Measurements from ENCODE around the gene REX1BD.
"Not testable (repeated sequence)": the region's sequence is repeated elsewhere in the genome, so short reads cannot be mapped to it uniquely, and the experiment has no call there.

Gene REX1BD

GRCh38 chr19:18588611-18589379, at the start of gene REX1BD:
TSS of gene REX1BD (plus strand) at chr19:18588798. CDS start at chr19:18588802, 4 bp downstream.
- DNase-seq (ENCODE audit: low read depth in 3 of 3), result peak; percentile 71 to 91 (median 82)

GRCh38 chr19:18539372-18539771, 49.2 kb upstream of the REX1BD start:
- no peak for DNase-seq (ENCODE audit: low read depth in 3 of 3)

- not testable (repeated sequence) for DNase-seq (ENCODE audit: low read depth in 3 of 3)
Observed at GRCh38 chr19:18540200-18540599, 48.4 kb upstream of the REX1BD start.

- DNase-seq (ENCODE audit: low read depth in 3 of 3), result peak in 1 of 3 experiments; percentile 12
Observed at GRCh38 chr19:18541258-18541991, 47.2 kb upstream of the REX1BD start.

- DNase-seq (ENCODE audit: low read depth in 3 of 3), result no peak
Observed at GRCh38 chr19:18541992-18542940, 46.3 kb upstream of the REX1BD start.

GRCh38 chr19:18542941-18543813, 45.4 kb upstream of the REX1BD start, which contains the start of gene FKBP8:
TSS of gene FKBP8 (minus strand) at chr19:18543573. CDS start at chr19:18541970, 1,603 bp downstream.
- peak; percentile 89 to 96 (median 91) for DNase-seq (ENCODE audit: low read depth in 3 of 3)

- peak; percentile 51 to 69 (median 65) for DNase-seq (ENCODE audit: low read depth in 3 of 3)
Observed at GRCh38 chr19:18543814-18544475, 44.7 kb upstream of the REX1BD start.

- DNase-seq (ENCODE audit: low read depth in 3 of 3), result no peak
Observed at GRCh38 chr19:18551631-18552030, 37.0 kb upstream of the REX1BD start.

GRCh38 chr19:18557411-18558201, 31.0 kb upstream of the REX1BD start, which contains the start of gene KXD1:
TSS of gene KXD1 (plus strand) at chr19:18557870. CDS start at chr19:18562057, 4,187 bp downstream.
- peak; percentile 97 to 98 (median 98) for DNase-seq (ENCODE audit: low read depth in 3 of 3)

- DNase-seq (ENCODE audit: low read depth in 3 of 3), result no peak
Observed at GRCh38 chr19:18558202-18558555, 30.4 kb upstream of the REX1BD start.

- DNase-seq (ENCODE audit: low read depth in 3 of 3), result no peak
Observed at GRCh38 chr19:18558604-18559003, 30.0 kb upstream of the REX1BD start.

- DNase-seq (ENCODE audit: low read depth in 3 of 3), result no peak
Observed at GRCh38 chr19:18559685-18560084, 28.9 kb upstream of the REX1BD start.

- no peak for DNase-seq (ENCODE audit: low read depth in 3 of 3)
Observed at GRCh38 chr19:18562086-18562485, 26.5 kb upstream of the REX1BD start.

- no peak for DNase-seq (ENCODE audit: low read depth in 3 of 3)
Observed at GRCh38 chr19:18566953-18567352, 21.6 kb upstream of the REX1BD start.

GRCh38 chr19:18568367-18568766, 20.2 kb upstream of the REX1BD start:
- no peak for DNase-seq (ENCODE audit: low read depth in 3 of 3)

GRCh38 chr19:18571564-18572344, 16.8 kb upstream of the REX1BD start, which contains the start of gene UBA52:
TSS of gene UBA52 (plus strand) at chr19:18571857. CDS start at chr19:18573301, 1,444 bp downstream.
- peak; percentile 96 to 99 (median 98) for DNase-seq (ENCODE audit: low read depth in 3 of 3)

GRCh38 chr19:18574691-18575291, 13.8 kb upstream of the REX1BD start:
- no peak for DNase-seq (ENCODE audit: low read depth in 3 of 3)

- DNase-seq (ENCODE audit: low read depth in 3 of 3), result no peak
Observed at GRCh38 chr19:18576383-18576782, 12.2 kb upstream of the REX1BD start.

All from stimulated activated CD4-positive, alpha-beta T cell treated with anti-CD3 and anti-CD28 coated beads, TNF-alpha, amount 100 ng/mL, for 24 hours (primary cell).